Activated naive CD4-positive, alpha-beta T cell treated with anti-CD3 and anti-CD28 coated beads, Interleukin-2, amount 10 ng/mL, durations not matched to agents 7 days and 5 days (primary cell): ENCODE data around the gene PCDH8.
A peak's percentile ranks its signal among the peaks of the same experiment; 100 is the strongest.

Experiments used
- CTCF ChIA-PET: fragments of 350-600 bp; sonication (Branson Sonifier 250); formaldehyde crosslinking; loops from one replicate; lab custom pipeline; 2021; ENCODE audit warnings: antibody characterized with exemption; lab: Charles Lee
- DNase-seq: peaks from one replicate; pipeline ENCODE4 v3.0.0-alpha.2; 2020
- H3K27ac Mint-ChIP-seq: one replicate; pipeline ENCODE4 v1.8.0; 2021; ENCODE audit warnings: mild to moderate bottlenecking, moderate library complexity, mixed read lengths
- H3K27me3 Mint-ChIP-seq: one replicate; pipeline ENCODE4 v1.8.0; 2021; ENCODE audit warnings: mild to moderate bottlenecking, mixed read lengths
- H3K36me3 Mint-ChIP-seq: one replicate; pipeline ENCODE4 v1.8.0; 2021; ENCODE audit warnings: mixed read lengths
- H3K4me1 Mint-ChIP-seq: one replicate; pipeline ENCODE4 v1.8.0; 2021; ENCODE audit warnings: mixed read lengths
- H3K4me3 Mint-ChIP-seq: one replicate; pipeline ENCODE4 v1.8.0; 2021; ENCODE audit warnings: mild to moderate bottlenecking, moderate library complexity, mixed read lengths
- H3K9me3 Mint-ChIP-seq: one replicate; pipeline ENCODE4 v1.8.0; 2021; ENCODE audit warnings: mixed read lengths

PCDH8 gene

DNA sequence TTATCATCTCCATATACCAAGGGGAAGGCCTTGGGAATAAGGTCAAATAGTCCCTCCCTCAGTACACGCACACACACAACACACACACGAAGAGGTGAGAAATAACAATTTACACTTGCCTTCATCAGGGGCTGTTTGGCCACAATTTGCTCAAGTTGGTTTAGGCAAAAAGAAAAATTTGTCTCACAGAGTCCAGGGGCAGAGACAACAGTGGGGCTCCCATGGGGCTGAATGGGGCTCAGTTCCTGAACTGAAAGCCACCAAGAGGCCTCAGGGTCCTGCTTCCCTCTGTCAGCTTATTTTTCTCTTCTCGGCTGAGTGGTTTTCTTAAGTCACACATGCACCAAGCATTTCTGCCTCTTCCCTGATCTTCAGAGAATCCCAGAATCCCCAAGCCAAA lies 35.5 kb downstream of the PCDH8 start:
- CTCF ChIA-PET: no interaction called here
- H3K4me1 Mint-ChIP-seq: peaks cover 5% of the 10 kb centered on the region
- no peak overlapping the region for H3K27ac Mint-ChIP-seq
- H3K9me3 Mint-ChIP-seq: peaks cover 1% of the 10 kb centered on the region
- peaks cover 7% of the 10 kb centered on the region for H3K27me3 Mint-ChIP-seq
- no peak for DNase-seq
- no peaks in the 10 kb centered on the region for H3K36me3 Mint-ChIP-seq
- no peak overlapping the region for H3K4me3 Mint-ChIP-seq

DNA sequence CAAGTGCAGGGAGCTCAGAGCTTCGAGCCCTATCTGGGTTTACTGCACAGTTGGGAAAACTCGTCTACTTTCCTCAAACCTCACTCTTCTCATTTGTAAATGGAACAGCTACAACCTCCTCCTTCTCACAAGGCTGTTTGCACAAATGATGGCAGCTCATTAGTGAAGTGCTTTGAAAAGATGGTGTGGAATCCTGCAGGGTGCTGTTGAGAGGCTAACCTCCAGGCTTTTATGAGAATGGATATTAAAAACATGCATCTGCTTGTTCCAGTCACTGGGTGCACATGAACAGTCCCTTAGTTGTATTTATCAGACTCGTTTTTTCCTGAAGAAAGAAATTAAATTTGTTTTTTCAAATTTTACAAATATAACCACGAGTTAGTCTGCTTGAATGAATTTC lies 36.6 kb downstream of the PCDH8 start:
- Mint-ChIP-seq H3K36me3 (no peaks in the 10 kb centered on the region), H3K4me1 (peaks cover 5% of the 10 kb centered on the region), H3K4me3 (no peak overlapping the region), H3K9me3 (peaks cover 1% of the 10 kb centered on the region), H3K27ac (no peak overlapping the region), H3K27me3 (peaks cover 7% of the 10 kb centered on the region)
- no peak for DNase-seq
- CTCF ChIA-PET: interaction anchor here (0.7 kb wide), 1 partner anchor 11 kb away, joined by 3 read pairs; no protein-coding TSS in a partner anchor

DNA sequence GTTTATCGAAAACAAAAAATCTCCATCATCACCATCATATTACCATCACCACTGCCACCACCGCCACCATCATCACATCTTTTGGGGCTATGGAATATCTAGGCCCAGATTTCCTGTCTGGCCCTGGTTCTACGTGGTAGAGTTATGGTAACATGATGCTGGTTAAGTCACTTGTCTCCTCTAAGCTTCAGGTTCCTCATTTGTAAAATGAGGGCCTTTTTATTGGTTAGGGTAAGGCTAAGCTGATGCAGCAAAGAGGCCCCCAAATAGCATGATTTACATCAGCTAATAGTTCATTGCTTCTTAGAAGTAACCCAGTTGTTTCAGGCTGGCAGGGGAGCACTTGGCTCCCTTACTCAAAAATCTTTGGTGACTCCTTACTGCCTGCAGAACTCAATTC lies 37.9 kb downstream of the PCDH8 start:
- CTCF ChIA-PET: no interaction called here
- H3K4me1 Mint-ChIP-seq: peaks cover 5% of the 10 kb centered on the region
- no peak overlapping the region for H3K27ac Mint-ChIP-seq

DNA sequence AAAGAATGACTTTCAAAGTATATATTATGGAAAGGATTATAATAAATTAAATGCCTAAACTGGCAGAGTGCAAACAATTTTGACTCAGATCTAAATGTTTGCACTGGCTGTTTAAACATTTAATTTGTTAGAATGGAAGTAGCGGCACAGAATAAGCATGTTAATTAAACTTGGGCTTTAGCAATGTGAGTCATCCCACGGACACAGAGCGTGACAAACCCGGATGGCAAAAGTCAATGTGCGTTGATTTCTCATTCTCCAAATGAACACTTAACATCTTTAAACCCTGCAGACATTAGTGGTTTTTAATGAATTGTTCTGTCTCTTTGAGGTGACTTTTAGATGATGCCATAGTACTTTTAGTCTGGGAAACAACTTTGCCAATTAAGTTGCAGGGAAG lies 38.4 kb downstream of the PCDH8 start:
- H3K4me1 Mint-ChIP-seq: peaks cover 5% of the 10 kb centered on the region
- no peaks in the 10 kb centered on the region for H3K36me3 Mint-ChIP-seq
- CTCF ChIA-PET: interaction anchor here (0.8 to 2.3 kb wide), 6 partner anchors 20 to 194 kb away, joined by 3 to 23 read pairs (median 3); partner anchors contain the start of gene SUGT1
- no peak overlapping the region for H3K27ac Mint-ChIP-seq
- no peak for DNase-seq
- peaks cover 1% of the 10 kb centered on the region for H3K9me3 Mint-ChIP-seq
- H3K27me3 Mint-ChIP-seq: peaks cover 7% of the 10 kb centered on the region
- no peak overlapping the region for H3K4me3 Mint-ChIP-seq

More for the DNA sequence above, 37.9 kb downstream of the PCDH8 start:
- Mint-ChIP-seq H3K4me3 (no peak overlapping the region), H3K9me3 (peaks cover 1% of the 10 kb centered on the region), H3K36me3 (no peaks in the 10 kb centered on the region), H3K27me3 (peaks cover 7% of the 10 kb centered on the region)
- no peak for DNase-seq

DNA sequence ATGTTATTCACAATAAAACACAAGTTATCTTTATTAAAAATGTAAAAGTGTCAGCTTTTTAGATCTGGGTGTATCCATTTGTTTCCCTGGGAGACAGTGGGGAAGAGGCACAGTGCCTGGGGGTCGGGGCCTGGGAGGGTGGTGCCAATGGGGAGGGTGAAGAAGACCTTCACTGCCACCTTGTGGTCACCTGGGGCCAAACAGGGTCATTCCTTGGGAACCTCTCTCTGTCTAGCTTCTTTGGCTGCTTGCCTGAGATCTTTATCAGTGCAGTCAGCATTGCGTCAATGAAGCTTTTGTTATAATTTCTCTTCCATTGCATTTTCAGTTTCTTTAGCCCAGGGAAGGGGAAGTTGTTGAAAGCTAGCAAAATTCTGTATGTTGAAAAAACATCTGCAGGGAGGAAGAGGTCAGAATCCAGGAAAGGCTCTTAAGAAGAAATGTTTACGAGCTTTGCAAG lies 39.1 kb downstream of the PCDH8 start:
- Mint-ChIP-seq H3K27ac (no peak overlapping the region), H3K4me3 (no peak overlapping the region), H3K36me3 (no peaks in the 10 kb centered on the region), H3K27me3 (peaks cover 7% of the 10 kb centered on the region), H3K9me3 (no peaks in the 10 kb centered on the region), H3K4me1 (peaks cover 5% of the 10 kb centered on the region)
- DNase-seq: peak; percentile 58
- CTCF ChIA-PET: interaction anchor here (0.8 to 2.3 kb wide), 11 partner anchors 10 to 342 kb away, joined by 3 to 23 read pairs (median 3); partner anchors contain the start of gene SUGT1

DNA sequence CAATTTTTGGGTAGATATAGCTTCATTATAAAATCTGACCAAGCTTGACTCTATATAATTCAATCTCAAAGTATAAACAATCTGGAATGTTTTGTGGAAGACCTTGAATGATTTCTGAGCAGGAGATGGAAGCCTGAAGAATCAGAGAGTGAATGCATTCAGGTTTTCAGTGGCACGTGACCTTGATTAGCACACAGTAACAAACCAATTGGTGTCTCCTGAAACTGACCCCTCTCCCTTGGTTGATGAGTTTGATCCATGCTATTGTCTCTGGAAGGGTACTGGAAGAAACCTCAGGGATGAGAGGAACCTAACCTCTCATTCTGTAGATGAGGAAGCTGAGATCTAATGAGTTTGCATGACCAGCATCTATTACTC lies 39.6 kb downstream of the PCDH8 start:
- Mint-ChIP-seq H3K4me1 (peaks cover 5% of the 10 kb centered on the region), H3K27me3 (peaks cover 7% of the 10 kb centered on the region), H3K4me3 (no peak overlapping the region), H3K27ac (peak overlapping the region; percentile 37), H3K9me3 (no peaks in the 10 kb centered on the region), H3K36me3 (no peaks in the 10 kb centered on the region)
- CTCF ChIA-PET: interaction anchor here (0.8 to 2.3 kb wide), 8 partner anchors 10 to 343 kb away, joined by 3 to 23 read pairs (median 3); no protein-coding TSS in a partner anchor
- DNase-seq: no peak

DNA sequence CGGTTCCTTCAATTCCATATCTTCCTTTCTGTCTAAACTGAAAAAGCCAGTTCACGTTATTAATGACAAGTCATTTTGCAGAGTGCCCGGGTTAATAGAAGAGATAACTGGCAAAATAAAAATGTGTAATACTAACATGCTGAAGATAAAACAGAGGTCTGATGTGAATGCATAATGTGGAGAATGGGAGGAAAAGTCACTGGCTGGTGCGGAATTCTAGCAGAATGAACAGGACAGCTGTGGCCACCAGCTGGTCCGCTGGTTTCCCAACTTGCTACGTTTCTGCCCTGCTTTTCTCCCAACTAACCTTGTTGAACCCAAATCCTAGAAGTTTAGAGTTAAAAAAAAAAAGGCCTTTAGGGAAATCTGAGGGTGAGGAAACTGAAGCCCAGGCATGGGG lies 42.4 kb downstream of the PCDH8 start:
- H3K27me3 Mint-ChIP-seq: peaks cover 9% of the 10 kb centered on the region
- CTCF ChIA-PET: interaction anchor here (0.6 kb wide), 1 partner anchor 66 kb away, joined by 4 read pairs; no protein-coding TSS in a partner anchor
- H3K4me3 Mint-ChIP-seq: no peak overlapping the region
- H3K27ac Mint-ChIP-seq: no peak overlapping the region
- no peaks in the 10 kb centered on the region for H3K9me3 Mint-ChIP-seq
- peaks cover 5% of the 10 kb centered on the region for H3K4me1 Mint-ChIP-seq
- DNase-seq: no peak
- no peaks in the 10 kb centered on the region for H3K36me3 Mint-ChIP-seq

DNA sequence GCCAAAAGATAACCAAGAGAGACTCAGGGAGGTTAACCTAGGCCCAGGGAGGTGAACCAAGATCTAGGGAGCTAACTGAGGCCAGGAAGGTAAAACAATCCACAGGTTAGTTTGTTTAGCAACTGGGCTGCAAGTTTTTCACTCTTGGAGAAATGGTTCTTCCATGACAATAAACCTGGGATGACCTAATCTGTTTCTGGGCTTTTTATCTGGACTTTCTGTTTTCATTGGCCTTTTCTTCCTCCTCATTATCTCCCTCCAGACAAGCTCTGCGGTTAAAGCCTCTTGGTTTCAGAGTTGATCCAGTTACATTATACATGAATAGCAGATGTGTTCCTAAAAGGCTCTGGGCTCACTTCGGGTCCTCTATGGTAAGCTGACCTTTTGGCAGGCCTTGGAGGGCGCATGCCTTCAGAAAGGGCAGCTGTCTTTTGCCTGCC lies 44.2 kb downstream of the PCDH8 start:
- Mint-ChIP-seq H3K27ac (no peak overlapping the region), H3K4me1 (peaks cover under 1% of the 10 kb centered on the region), H3K4me3 (no peak overlapping the region), H3K27me3 (peaks cover 7% of the 10 kb centered on the region), H3K36me3 (no peaks in the 10 kb centered on the region), H3K9me3 (no peaks in the 10 kb centered on the region)
- CTCF ChIA-PET: no interaction called here
- no peak for DNase-seq

DNA sequence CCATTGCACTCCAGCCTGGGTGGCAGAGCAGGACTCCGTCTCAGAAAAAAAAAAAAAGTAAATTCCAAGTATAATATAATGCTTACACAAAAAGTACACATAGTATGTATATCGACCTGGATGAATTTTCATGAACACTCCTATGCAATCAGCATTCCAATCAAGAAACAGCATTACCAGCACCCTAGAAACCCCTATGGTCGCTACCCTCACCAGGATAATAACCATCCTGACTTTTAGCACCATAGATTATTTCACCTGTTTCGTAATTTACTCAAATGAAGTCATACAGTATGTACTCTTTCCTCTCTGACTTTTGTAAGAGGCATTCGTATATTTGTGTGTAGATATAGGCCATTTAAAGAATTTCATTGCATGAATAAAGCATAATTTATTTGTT lies 47.6 kb downstream of the PCDH8 start:
- Mint-ChIP-seq H3K27me3 (peaks cover 5% of the 10 kb centered on the region), H3K9me3 (no peaks in the 10 kb centered on the region), H3K36me3 (no peaks in the 10 kb centered on the region), H3K4me1 (no peaks in the 10 kb centered on the region), H3K27ac (no peak overlapping the region), H3K4me3 (no peak overlapping the region)
- no peak for DNase-seq
- CTCF ChIA-PET: interaction anchor here (0.9 kb wide), 1 partner anchor 11 kb away, joined by 3 read pairs; no protein-coding TSS in a partner anchor

DNA sequence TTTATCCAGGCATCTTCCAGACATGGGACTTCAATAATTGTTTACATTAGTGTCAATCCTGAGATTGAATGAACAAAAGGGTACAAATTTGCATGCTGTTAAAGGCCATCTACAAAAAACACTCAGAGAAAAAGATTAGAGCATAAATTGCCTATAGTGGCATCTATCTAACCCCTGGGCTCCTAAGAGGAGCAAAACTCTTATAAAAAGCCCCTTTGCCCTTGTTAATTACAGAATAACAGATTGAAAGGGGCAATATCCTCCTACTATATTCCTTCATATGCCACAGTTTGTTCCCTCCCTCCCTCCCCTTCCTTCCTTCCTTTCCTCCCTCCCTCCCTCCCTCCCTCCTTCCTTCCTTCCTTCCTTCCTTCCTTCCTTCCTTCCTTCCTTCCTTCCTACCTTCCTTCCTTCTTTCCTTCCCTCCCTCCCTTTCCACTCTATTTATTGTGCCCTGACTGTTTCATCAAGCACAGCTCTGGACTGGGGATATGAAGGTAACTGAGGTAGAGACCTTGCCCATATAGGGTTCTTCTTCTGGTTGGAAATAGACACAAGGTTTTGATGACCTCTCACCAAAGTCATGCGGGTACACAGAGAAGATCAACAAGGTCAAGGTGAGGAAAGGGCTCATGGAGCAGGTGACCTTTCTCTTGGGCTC lies 49.5 kb downstream of the PCDH8 start:
- CTCF ChIA-PET: no interaction called here
- no peak for DNase-seq
- Mint-ChIP-seq H3K9me3 (no peaks in the 10 kb centered on the region), H3K27ac (no peak overlapping the region), H3K4me1 (no peaks in the 10 kb centered on the region), H3K36me3 (no peaks in the 10 kb centered on the region), H3K27me3 (peaks cover 9% of the 10 kb centered on the region), H3K4me3 (no peak overlapping the region)

DNA sequence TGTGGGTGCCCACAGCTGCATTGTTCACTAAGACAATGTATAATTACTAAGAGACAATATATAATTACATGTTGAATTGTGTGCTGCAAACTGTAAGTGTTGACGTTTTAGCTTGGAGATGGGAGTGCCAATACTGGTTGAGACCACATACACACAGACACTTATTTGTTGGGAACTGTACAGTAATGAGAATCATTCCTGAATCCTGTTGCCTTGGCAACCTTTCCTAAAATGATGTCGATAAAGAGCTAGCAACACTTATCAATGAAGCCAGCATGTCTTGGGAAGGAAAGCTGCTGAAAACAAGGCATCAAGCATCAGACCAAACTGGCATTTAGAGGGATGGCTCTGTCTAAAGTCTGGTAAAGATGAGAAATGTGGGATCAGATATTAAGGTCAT lies 51.3 kb downstream of the PCDH8 start:
- H3K36me3 Mint-ChIP-seq: no peaks in the 10 kb centered on the region
- no peak overlapping the region for H3K27ac Mint-ChIP-seq
- H3K4me3 Mint-ChIP-seq: no peak overlapping the region
- no peak for DNase-seq
- no peaks in the 10 kb centered on the region for H3K4me1 Mint-ChIP-seq
- CTCF ChIA-PET: no interaction called here
- peaks cover 4% of the 10 kb centered on the region for H3K27me3 Mint-ChIP-seq
- no peaks in the 10 kb centered on the region for H3K9me3 Mint-ChIP-seq

DNA sequence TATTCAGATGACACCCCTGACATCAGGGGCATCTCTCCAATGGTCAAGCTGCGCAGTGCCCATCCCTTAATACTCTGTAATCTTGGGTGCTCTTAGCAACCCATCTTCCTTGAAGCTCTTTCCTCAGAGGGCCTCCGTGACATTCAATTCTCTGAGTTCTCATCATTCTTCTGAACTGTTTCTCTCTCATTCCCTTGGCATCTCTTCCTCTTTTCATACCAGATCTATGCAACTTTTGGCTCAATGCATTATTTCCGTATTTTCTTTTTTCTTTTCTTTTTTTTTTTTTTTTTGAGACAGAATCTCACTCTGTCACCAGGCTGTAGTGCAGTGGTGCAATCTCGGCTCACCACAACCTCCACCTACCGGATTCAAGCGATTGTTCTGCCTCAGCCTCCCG lies 53.9 kb downstream of the PCDH8 start:
- Mint-ChIP-seq H3K4me1 (no peaks in the 10 kb centered on the region), H3K27me3 (peaks cover 4% of the 10 kb centered on the region), H3K36me3 (no peaks in the 10 kb centered on the region), H3K4me3 (no peak overlapping the region), H3K27ac (no peak overlapping the region), H3K9me3 (no peaks in the 10 kb centered on the region)
- no peak for DNase-seq
- CTCF ChIA-PET: no interaction called here

DNA sequence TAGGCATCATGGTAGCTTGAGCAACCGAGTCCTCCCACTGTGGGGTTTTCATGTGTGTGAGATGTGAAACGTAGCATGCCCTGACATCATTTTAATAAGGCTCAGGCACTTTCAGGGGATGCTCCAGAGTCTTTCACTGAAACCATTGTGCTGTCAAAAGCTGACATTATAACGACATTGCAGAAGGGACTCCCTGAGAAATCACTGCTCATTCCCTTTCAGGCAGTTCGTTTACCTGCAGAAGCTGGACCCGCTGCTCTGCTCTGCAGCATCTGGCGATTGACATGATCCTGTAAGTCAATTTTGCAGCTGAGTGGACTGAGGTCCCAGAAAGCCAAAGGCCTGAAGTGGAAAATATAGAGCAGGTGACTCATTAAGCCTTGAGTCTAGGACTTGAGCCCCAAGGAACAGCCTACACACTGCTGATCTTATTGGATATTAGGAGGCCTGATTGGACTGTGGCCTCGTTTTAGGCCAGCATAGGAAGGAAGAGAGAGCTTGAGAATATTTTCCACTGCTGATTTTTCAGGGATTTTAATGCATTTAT lies 54.9 kb downstream of the PCDH8 start:
- no peaks in the 10 kb centered on the region for H3K9me3 Mint-ChIP-seq
- H3K36me3 Mint-ChIP-seq: no peaks in the 10 kb centered on the region
- H3K4me3 Mint-ChIP-seq: no peak overlapping the region
- no peak for DNase-seq
- no peaks in the 10 kb centered on the region for H3K4me1 Mint-ChIP-seq
- peaks cover 4% of the 10 kb centered on the region for H3K27me3 Mint-ChIP-seq
- CTCF ChIA-PET: no interaction called here
- no peak overlapping the region for H3K27ac Mint-ChIP-seq
